Endothelial cell of umbilical vein (primary cell): ENCODE measurements around the gene CD164L2. TPM values are rescaled to one million over a fixed set of nuclear protein-coding genes. Genes with fewer than 3 reads are reported as not detected.

Experiments used
- BruUV-seq: library from RNA; stranded (reverse); fragments of 400-500 nt; replicated peaks from 2 replicates; lab custom pipeline; 2021; lab: Mats Ljungman, UMichigan
- CTCF ChIA-PET: fragments of 300-600, 350-600 bp; sonication (Branson Sonifier 250); formaldehyde crosslinking; loops from one replicate; lab custom pipeline; 2021; ENCODE audit warnings: antibody characterized with exemption, inconsistent platforms; lab: Charles Lee
- POLR2A ChIA-PET: fragments of 300-600, 350-600 bp; sonication (Branson Sonifier 250); formaldehyde crosslinking; loops from one replicate; lab custom pipeline; 2021; ENCODE audit warnings: antibody characterized with exemption, inconsistent platforms; lab: Charles Lee
- DNase-seq: peaks from one replicate; pipeline ENCODE4 v3.0.0-alpha.2; 2011; ENCODE audit warnings: low read depth, low spot score
- FAIRE-seq: peaks from 2 replicates; lab custom pipeline; 2011; peaks lifted over from hg19 to GRCh38; lab: Jason Lieb, UNC
- H2AFZ ChIP-seq: 2 replicates; pipeline ENCODE4 v1.6.0; 2012; ENCODE audit warnings: low read depth, low read length, control low read depth, inconsistent platforms
- H3K27ac ChIP-seq: 2 replicates; pipeline ENCODE4 v1.5.1; 2011; ENCODE audit warnings: low read depth, mild to moderate bottlenecking, control low read depth, low read length, moderate library complexity; ENCODE audit not compliant: insufficient read depth
- H3K27me3 ChIP-seq, 2 experiments: 2 replicates each; pipeline versions ENCODE4 v1.6.0 to v1.6.1; 2011; ENCODE audit warnings: low read length in 2 of 2, mixed read lengths in 1 of 2; ENCODE audit not compliant: control insufficient read depth in 2 of 2, insufficient read depth in 2 of 2
- H3K36me3 ChIP-seq, 2 experiments: 2 replicates in 1 of 2; 3 replicates in 1 of 2; pipeline ENCODE4 v1.5.1; 2011; ENCODE audit warnings: low read length in 2 of 2, mild to moderate bottlenecking in 1 of 2, moderate library complexity in 1 of 2; ENCODE audit not compliant: control insufficient read depth in 2 of 2, insufficient read depth in 2 of 2; ENCODE audit errors: extremely low read depth in 1 of 2
- H3K4me1 ChIP-seq: 3 replicates; pipeline ENCODE4 v1.5.1; 2011; ENCODE audit warnings: mild to moderate bottlenecking, low read length; ENCODE audit not compliant: control insufficient read depth, insufficient read depth; ENCODE audit errors: extremely low read depth
- H3K4me2 ChIP-seq: 2 replicates; pipeline ENCODE4 v1.6.1; 2011; ENCODE audit warnings: low read length, control low read depth, mixed read lengths; ENCODE audit not compliant: insufficient read depth
- H3K4me3 ChIP-seq, 3 experiments: fragments of 200-600 bp in 1 of 3; sonication (generic), shearing (Covaris generic) in 1 of 3; replicated peaks in 1 of 3; 2 replicates each; pipeline ENCODE4 v1.5.1; 2011 to 2016; ENCODE audit warnings: control low read depth in 3 of 3, low read length in 3 of 3, mild to moderate bottlenecking in 2 of 3, inconsistent platforms in 1 of 3, low read depth in 1 of 3, moderate library complexity in 1 of 3; ENCODE audit not compliant: insufficient read depth in 1 of 3
- H3K79me2 ChIP-seq: 2 replicates; pipeline ENCODE4 v1.6.0; 2012; ENCODE audit warnings: low read length, inconsistent platforms; ENCODE audit not compliant: control insufficient read depth, insufficient read depth
- H3K9ac ChIP-seq: replicated peaks from 2 replicates; pipeline ENCODE3; 2011; ENCODE audit warnings: low read length, control low read depth; ENCODE audit not compliant: insufficient read depth; ENCODE audit errors: extremely low read depth
- H3K9me1 ChIP-seq: replicated peaks from 3 replicates; pipeline ENCODE4 v1.6.0; 2011; ENCODE audit warnings: mild to moderate bottlenecking, low read length; ENCODE audit not compliant: control insufficient read depth, insufficient read depth; ENCODE audit errors: extremely low read depth
- H3K9me3 ChIP-seq: replicated peaks from 2 replicates; pipeline ENCODE4 v1.5.1; 2012; ENCODE audit warnings: low read length, inconsistent platforms; ENCODE audit not compliant: control insufficient read depth, insufficient read depth
- H4K20me1 ChIP-seq: replicated peaks from 2 replicates; pipeline ENCODE3; 2011; ENCODE audit warnings: mild to moderate bottlenecking, low read length; ENCODE audit not compliant: control insufficient read depth, insufficient read depth; ENCODE audit errors: extremely low read depth
- EZH2 ChIP-seq: IDR thresholded peaks from 2 replicates; pipeline ENCODE4 v1.6.1; 2012; ENCODE audit warnings: borderline replicate concordance, low read depth, mild to moderate bottlenecking, moderate library complexity, low read length, inconsistent platforms; ENCODE audit not compliant: severe bottlenecking
- FOS ChIP-seq: IDR thresholded peaks from 2 replicates; pipeline ENCODE4 v1.6.1; 2011; ENCODE audit warnings: mild to moderate bottlenecking, low read length, moderate library complexity, borderline replicate concordance; ENCODE audit not compliant: insufficient read depth
- GATA2 ChIP-seq: IDR thresholded peaks from 2 replicates; pipeline ENCODE4 v1.7.0; 2011; ENCODE audit warnings: low read depth, mild to moderate bottlenecking, moderate library complexity, mixed read lengths, low read length; ENCODE audit not compliant: insufficient read length, insufficient read depth
- JUN ChIP-seq: IDR thresholded peaks from 2 replicates; pipeline ENCODE4 v1.6.1; 2011; ENCODE audit warnings: borderline replicate concordance, low read depth; ENCODE audit not compliant: insufficient read length, insufficient read depth
- MYC ChIP-seq: IDR thresholded peaks from one replicate; pipeline ENCODE4 v1.6.1; 2011; ENCODE audit warnings: mild to moderate bottlenecking, low read depth, low read length
- POLR2A ChIP-seq: IDR thresholded peaks from 2 replicates; pipeline ENCODE4 v1.6.1; 2012; ENCODE audit warnings: low read depth, mild to moderate bottlenecking, control low read depth, low read length
- POLR2AphosphoS5 ChIP-seq: IDR thresholded peaks from 2 replicates; pipeline ENCODE4 v1.6.1; 2012; ENCODE audit warnings: low read depth, mild to moderate bottlenecking, control low read depth, low read length, moderate library complexity; ENCODE audit not compliant: insufficient read depth
- dilution Hi-C: fragments of 300-500 bp; cut with MboI; formaldehyde crosslinking; loops from one replicate; pipeline ENCODE4 v1.15.0; 2019; ENCODE audit warnings: low sequenced_read_pairs; ENCODE audit not compliant: extremely low pct_ligation_motif_present
- intact Hi-C: fragments of 100-400 bp; cut with micrococcal nuclease; formaldehyde crosslinking; loops from one replicate; pipeline ENCODE4 v1.10.0; 2022
- polyA plus RNA-seq, 4 experiments: library from polyadenylated mRNA; depleted of rRNA in 3 of 4; stranded (reverse) in 3 of 4; unstranded in 1 of 4; fragments of >200 nt; gene quantifications; 2 replicates each; pipeline versions ENCODE4 v1.2.1 to v1.2.3, GENCODE V29; 2011 to 2012; ENCODE audit warnings: missing spikeins in 1 of 4
- total RNA-seq: library from RNA; stranded (reverse); gene quantifications from 2 replicates; pipeline ENCODE4 v1.2.3, GENCODE V29; 2021
- TF ChIP-seq, protein P1 (sequence below): IDR thresholded peaks from 2 replicates; pipeline ENCODE4 v1.6.1; 2011; ENCODE audit not compliant: insufficient read depth, insufficient read length
- TF ChIP-seq, protein P2 (sequence below), 2 donors: IDR thresholded peaks; 1 replicate in 1 of 2; 2 replicates in 1 of 2; pipeline ENCODE4 v1.5.1; 2011; ENCODE audit warnings: low read length in 2 of 2, mild to moderate bottlenecking in 2 of 2, moderate library complexity in 2 of 2, control low read depth in 1 of 2, inconsistent platforms in 1 of 2, low read depth in 1 of 2; ENCODE audit not compliant: insufficient read depth in 1 of 2; ENCODE audit errors: extremely low read depth in 1 of 2

Gene CD164L2
- total and polyA plus RNA-seq, 2 donors (not counting 3 experiments of a cell fraction or from before 2014, with no cell fraction given), result not detected

DNA sequence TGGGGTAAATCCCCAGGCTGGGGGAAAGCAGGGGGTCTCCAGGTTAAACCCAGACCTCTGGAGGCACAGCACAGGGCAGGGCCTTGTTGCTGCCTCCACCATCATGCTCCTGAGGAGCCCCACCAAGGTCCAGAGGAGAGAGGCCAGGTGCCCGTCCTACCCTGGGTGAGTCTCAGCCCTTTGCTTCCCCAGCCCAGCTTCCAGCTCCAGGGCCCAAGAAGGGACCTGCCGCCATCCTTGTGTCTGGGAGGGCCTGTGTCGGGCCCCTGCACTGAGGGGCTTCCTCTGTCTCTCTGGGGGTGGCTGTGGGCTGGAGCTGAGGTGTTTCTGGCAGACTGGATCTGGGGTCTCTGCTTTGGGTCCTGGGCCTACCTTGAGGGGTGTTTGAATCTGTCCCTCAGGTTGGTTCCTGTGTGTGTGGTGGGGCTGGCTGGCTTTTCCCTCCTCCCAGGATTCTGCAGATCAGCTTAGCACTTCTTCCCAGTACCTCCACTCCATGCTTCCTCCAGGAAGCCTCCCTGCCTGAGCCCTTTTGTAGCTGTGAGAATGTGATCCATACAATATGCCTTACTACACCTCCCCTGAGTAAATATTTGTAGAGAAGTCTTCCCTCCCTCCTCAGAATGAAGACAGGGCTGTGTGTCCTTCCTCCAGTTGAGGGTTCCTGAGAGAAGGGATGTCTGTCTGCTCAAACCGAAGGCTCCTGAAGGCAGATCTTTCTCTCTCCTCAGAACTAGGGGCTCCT, 15.4 kb upstream of the CD164L2 start:
- TF ChIP-seq GATA2 (no peak), POLR2A (no peak), JUN (no peak), MYC (no peak), FOS (no peak), POLR2AphosphoS5 (no peak), EZH2 (no peak)
- TF ChIP-seq, protein P1, sequence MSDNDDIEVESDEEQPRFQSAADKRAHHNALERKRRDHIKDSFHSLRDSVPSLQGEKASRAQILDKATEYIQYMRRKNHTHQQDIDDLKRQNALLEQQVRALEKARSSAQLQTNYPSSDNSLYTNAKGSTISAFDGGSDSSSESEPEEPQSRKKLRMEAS, result no peak
- TF ChIP-seq, protein P2, sequence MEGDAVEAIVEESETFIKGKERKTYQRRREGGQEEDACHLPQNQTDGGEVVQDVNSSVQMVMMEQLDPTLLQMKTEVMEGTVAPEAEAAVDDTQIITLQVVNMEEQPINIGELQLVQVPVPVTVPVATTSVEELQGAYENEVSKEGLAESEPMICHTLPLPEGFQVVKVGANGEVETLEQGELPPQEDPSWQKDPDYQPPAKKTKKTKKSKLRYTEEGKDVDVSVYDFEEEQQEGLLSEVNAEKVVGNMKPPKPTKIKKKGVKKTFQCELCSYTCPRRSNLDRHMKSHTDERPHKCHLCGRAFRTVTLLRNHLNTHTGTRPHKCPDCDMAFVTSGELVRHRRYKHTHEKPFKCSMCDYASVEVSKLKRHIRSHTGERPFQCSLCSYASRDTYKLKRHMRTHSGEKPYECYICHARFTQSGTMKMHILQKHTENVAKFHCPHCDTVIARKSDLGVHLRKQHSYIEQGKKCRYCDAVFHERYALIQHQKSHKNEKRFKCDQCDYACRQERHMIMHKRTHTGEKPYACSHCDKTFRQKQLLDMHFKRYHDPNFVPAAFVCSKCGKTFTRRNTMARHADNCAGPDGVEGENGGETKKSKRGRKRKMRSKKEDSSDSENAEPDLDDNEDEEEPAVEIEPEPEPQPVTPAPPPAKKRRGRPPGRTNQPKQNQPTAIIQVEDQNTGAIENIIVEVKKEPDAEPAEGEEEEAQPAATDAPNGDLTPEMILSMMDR (IDR thresholded peaks at IDR 0.05; ENCODE audit: extremely low read depth in 1 of 2, insufficient read depth in 1 of 2, low read depth in 1 of 2, low read length in 2 of 2), result no peak
- dilution Hi-C loops (no loop called here), intact Hi-C loops (loop anchor here (10.0 kb wide), 1 partner anchor 284 kb away; no protein-coding TSS in a partner anchor)
- Histone ChIP-seq H2AFZ (no peak overlapping the region), H3K27ac (no peak overlapping the region), H3K9me1 (no peaks in the 10 kb centered on the region), H3K27me3 (no peaks in the 10 kb centered on the region), H3K79me2 (no peaks in the 10 kb centered on the region), H3K36me3 (no peaks in the 10 kb centered on the region), H3K9ac (no peak overlapping the region), H3K4me1 (peaks cover 4% of the 10 kb centered on the region), H3K4me2 (no peak overlapping the region), H3K9me3 (no peaks in the 10 kb centered on the region), H3K4me3 (no peak overlapping the region), H4K20me1 (no peaks in the 10 kb centered on the region)
- ChIA-PET POLR2A (no interaction called here), CTCF (interaction anchor here (0.5 to 6.6 kb wide), 6 partner anchors 11 to 354 kb away, joined by 3 to 275 read pairs (median 26); partner anchors contain the start of gene AHDC1)
- BruUV-seq, result no TSS peak
- DNase-seq, result no peak
- no peak for FAIRE-seq
